ENCODE measurements around the gene VPS37B. TPM values are rescaled to one million over a fixed set of nuclear protein-coding genes. Genes with fewer than 3 reads are reported as not detected.

VPS37B gene
- total and polyA plus RNA-seq, 2 donors (not counting 3 experiments of a cell fraction or from before 2014, with no cell fraction given), result 39.5 to 45.9 TPM

- Histone ChIP-seq H3K27ac (ENCODE audit: insufficient read depth, low read depth, low read length) (no peak overlapping the region), H4K20me1 (replicated peaks; ENCODE audit: control insufficient read depth, extremely low read depth, insufficient read depth, low read length) (no peaks in the 10 kb centered on the region), H3K27me3 (ENCODE audit: control insufficient read depth in 2 of 2, insufficient read depth in 2 of 2, low read length in 2 of 2) (no peaks in the 10 kb centered on the region), H3K4me1 (ENCODE audit: control insufficient read depth, extremely low read depth, insufficient read depth, low read length) (peaks cover 21% of the 10 kb centered on the region), H2AFZ (ENCODE audit: low read depth, low read length) (no peak overlapping the region), H3K9me3 (replicated peaks; ENCODE audit: control insufficient read depth, insufficient read depth, low read length) (no peaks in the 10 kb centered on the region), H3K4me3 (replicated peaks in 1 of 3; ENCODE audit: insufficient read depth in 1 of 3, low read depth in 1 of 3, low read length in 3 of 3) (no peak overlapping the region), H3K9ac (replicated peaks; ENCODE audit: extremely low read depth, insufficient read depth, low read length) (no peak overlapping the region), H3K4me2 (ENCODE audit: insufficient read depth, low read length) (no peak overlapping the region), H3K9me1 (replicated peaks; ENCODE audit: control insufficient read depth, extremely low read depth, insufficient read depth, low read length) (no peaks in the 10 kb centered on the region), H3K36me3 (ENCODE audit: control insufficient read depth in 2 of 2, extremely low read depth in 1 of 2, insufficient read depth in 2 of 2, low read length in 2 of 2) (peaks cover 0 to 27% of the 10 kb centered on the region in 2 experiments), H3K79me2 (ENCODE audit: control insufficient read depth, insufficient read depth, low read length) (peaks cover 46% of the 10 kb centered on the region)
- FAIRE-seq (no peak), DNase-seq (ENCODE audit: low read depth, low spot score) (no peak)
- TF ChIP-seq POLR2AphosphoS5 (IDR thresholded peaks at IDR 0.05; ENCODE audit: insufficient read depth, low read depth, low read length) (no peak), POLR2A (IDR thresholded peaks at IDR 0.05; ENCODE audit: low read depth, low read length) (no peak), JUN (IDR thresholded peaks at IDR 0.05; ENCODE audit: borderline replicate concordance, insufficient read depth, insufficient read length, low read depth) (no peak), EZH2 (IDR thresholded peaks at IDR 0.05; ENCODE audit: borderline replicate concordance, low read depth, low read length, severe bottlenecking) (no peak), MAX (IDR thresholded peaks at IDR 0.05; ENCODE audit: insufficient read depth, insufficient read length) (no peak), FOS (IDR thresholded peaks at IDR 0.05; ENCODE audit: borderline replicate concordance, insufficient read depth, low read length) (no peak), GATA2 (IDR thresholded peaks at IDR 0.05; ENCODE audit: insufficient read depth, insufficient read length, low read depth, low read length) (no peak), MYC (IDR thresholded peaks at IDR 0.05; ENCODE audit: low read depth, low read length) (no peak), CTCF (IDR thresholded peaks at IDR 0.05; ENCODE audit: extremely low read depth in 1 of 2, insufficient read depth in 1 of 2, low read depth in 1 of 2, low read length in 2 of 2) (no peak)
- BruUV-seq (replicated peaks), result no TSS peak
- dilution Hi-C loops (cut with MboI; ENCODE audit: extremely low pct_ligation_motif_present, low sequenced_read_pairs), result no loop called here
- ChIA-PET POLR2A (no interaction called here), CTCF (interaction anchor here (1.2 to 1.4 kb wide), 2 partner anchors 54 kb away, joined by 5 to 6 read pairs; no protein-coding TSS in a partner anchor)
- intact Hi-C loops (cut with micrococcal nuclease), result no loop called here
Observed at GRCh38 chr12:122847516-122847836, 48.4 kb downstream of the VPS37B start.
